Activated T-helper 2 cell treated with anti-CD3 and anti-CD28 coated beads, Interferon-gamma antibody, Interleukin-2, Interleukin-4, amounts not matched to agents 10 μg/mL and 5 μg/mL and 100 μg/mL, durations not matched to agents 14 hours and 24 hours and 36 hours (primary cell): ENCODE measurements around the gene SREK1IP1. TPM values are rescaled to one million over a fixed set of nuclear protein-coding genes. Genes with fewer than 3 reads are reported as not detected.
A peak's percentile ranks its signal among the peaks of the same experiment; 100 is the strongest.

Experiments
- DNase-seq: peaks from one replicate; pipeline ENCODE4 v3.0.0; 2021; ENCODE audit warnings: low spot score
- H3K27ac Mint-ChIP-seq: one replicate; pipeline ENCODE4 v1.8.0; 2021; ENCODE audit warnings: mixed read lengths
- H3K27me3 Mint-ChIP-seq: one replicate; pipeline ENCODE4 v1.8.0; 2021; ENCODE audit warnings: low read depth, mixed read lengths
- H3K36me3 Mint-ChIP-seq: one replicate; pipeline ENCODE4 v1.8.0; 2021; ENCODE audit warnings: low read depth, mixed read lengths
- H3K4me1 Mint-ChIP-seq: one replicate; pipeline ENCODE4 v1.8.0; 2021; ENCODE audit warnings: low read depth, mixed read lengths
- H3K4me3 Mint-ChIP-seq: one replicate; pipeline ENCODE4 v1.8.0; 2021; ENCODE audit warnings: low read depth, mild to moderate bottlenecking, moderate library complexity, mixed read lengths
- H3K9me3 Mint-ChIP-seq: one replicate; pipeline ENCODE4 v1.8.0; 2021; ENCODE audit warnings: mixed read lengths
- intact Hi-C: fragments of 100-400 bp; cut with micrococcal nuclease; formaldehyde crosslinking; loops from one replicate; pipeline ENCODE4 v1.15.1; 2023
- total RNA-seq: library from RNA; stranded (reverse); gene quantifications from 2 replicates; pipeline ENCODE4 v1.2.3, GENCODE V29; 2022

The SREK1IP1 gene
- total RNA-seq, 1 donor from 2014 or later, result 30.9 TPM

DNA sequence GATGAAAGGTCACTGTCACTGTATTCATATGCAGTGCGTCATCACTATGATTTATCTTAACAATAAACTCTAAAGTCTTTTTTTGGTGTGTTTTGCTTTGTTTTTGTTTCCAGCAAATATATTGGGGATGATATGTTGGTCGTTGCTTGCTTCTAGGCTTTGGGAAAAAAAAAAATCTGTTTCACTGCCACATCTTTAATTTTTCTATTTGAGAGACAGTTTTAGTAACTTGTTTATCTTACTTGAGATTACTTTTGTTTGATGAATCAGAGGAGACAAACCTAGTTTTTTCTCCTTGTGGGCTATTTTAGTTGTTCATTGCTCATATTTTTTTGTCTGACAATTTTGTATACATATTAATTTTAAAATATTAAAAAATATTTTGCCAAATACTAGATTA, 19.7 kb upstream of the SREK1IP1 start:
- DNase-seq, result no peak
- Mint-ChIP-seq H3K9me3 (no peaks in the 10 kb centered on the region), H3K27ac (no peak overlapping the region), H3K36me3 (peaks cover 24% of the 10 kb centered on the region), H3K4me3 (no peak overlapping the region), H3K27me3 (no peaks in the 10 kb centered on the region), H3K4me1 (peaks cover 10% of the 10 kb centered on the region)
- intact Hi-C loops, result no loop called here

DNA sequence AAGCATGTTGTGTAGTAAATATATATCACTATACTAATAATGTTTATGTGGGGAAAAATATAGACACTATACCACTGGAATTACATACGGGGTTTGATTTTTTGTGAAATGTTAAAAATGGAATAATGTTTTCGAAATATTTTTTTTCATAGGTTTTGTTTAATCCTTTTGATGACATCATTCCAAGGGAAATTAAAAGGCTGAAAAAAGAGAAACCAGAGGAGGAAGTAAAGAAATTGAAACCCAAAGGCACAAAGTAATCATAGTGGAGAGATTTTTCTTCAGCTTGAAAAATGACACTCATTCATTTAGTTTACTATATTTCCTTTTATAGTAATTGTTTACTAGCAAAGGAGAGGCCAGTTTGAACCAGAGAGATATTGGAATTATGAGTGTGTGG, 17.9 kb upstream of the SREK1IP1 start:
- no peak overlapping the region for H3K4me3 Mint-ChIP-seq
- peaks cover 24% of the 10 kb centered on the region for H3K36me3 Mint-ChIP-seq
- H3K27me3 Mint-ChIP-seq, result no peaks in the 10 kb centered on the region
- no peak overlapping the region for H3K27ac Mint-ChIP-seq
- intact Hi-C loops, result no loop called here
- no peak for DNase-seq
- H3K9me3 Mint-ChIP-seq, result no peaks in the 10 kb centered on the region
- H3K4me1 Mint-ChIP-seq, result peaks cover 10% of the 10 kb centered on the region

DNA sequence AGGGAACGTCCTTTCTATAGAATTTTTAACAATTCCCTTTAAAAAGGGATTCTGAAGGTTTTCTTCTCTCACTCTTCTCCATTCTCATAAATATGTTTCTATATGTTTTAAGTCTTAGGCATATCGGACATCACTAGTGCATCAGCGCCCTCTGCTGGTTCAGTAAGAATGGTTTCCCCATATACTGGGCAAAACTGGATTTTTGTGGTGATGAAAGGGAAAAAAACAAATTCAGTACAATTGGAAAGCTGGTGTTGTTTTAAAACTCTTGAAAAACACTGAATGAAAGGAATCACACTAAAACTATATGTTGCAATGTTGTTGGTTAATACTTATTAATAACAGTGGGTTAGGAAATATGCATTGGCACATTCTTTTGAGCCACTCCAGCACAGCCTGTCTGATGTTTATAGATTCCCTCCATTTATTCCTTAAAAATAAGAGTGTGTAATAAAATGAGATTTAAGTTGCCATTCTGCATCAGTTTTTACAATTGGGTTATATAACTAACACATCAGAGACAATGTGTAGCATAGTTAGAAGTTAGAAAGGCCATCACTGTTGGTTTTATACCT, 16.0 kb upstream of the SREK1IP1 start:
- peak; percentile 42 for DNase-seq
- no peak overlapping the region for H3K4me3 Mint-ChIP-seq
- no peak overlapping the region for H3K27ac Mint-ChIP-seq
- H3K36me3 Mint-ChIP-seq, result peaks cover 22% of the 10 kb centered on the region
- no peaks in the 10 kb centered on the region for H3K27me3 Mint-ChIP-seq
- no peaks in the 10 kb centered on the region for H3K9me3 Mint-ChIP-seq
- intact Hi-C loops, result loop anchor here (1.0 to 2.0 kb wide), 2 partner anchors 16 to 149 kb away; partner anchors contain the start of genes CWC27 and SREK1IP1
- H3K4me1 Mint-ChIP-seq, result peaks cover 5% of the 10 kb centered on the region

DNA sequence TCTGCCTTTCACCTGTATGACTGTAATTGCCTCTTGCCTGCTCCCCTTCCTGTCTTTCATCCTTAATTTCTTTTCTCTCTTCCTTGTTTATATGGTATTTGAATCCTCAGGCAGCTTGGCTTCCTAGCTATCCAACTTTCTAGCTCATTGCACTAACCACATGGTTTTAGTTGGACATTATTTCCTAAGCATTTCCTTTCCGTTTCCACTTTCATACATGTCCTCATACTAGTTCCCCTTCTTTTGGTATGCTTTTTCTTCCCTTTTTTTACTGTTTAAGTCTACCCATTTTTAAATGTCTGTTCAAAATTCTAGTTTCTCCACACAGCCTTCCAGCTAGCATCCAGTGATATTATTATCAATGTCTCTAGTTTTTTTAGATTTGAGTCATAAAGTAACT, 6.8 kb upstream of the SREK1IP1 start:
- Mint-ChIP-seq H3K27ac (no peak overlapping the region), H3K27me3 (no peaks in the 10 kb centered on the region), H3K9me3 (no peaks in the 10 kb centered on the region), H3K4me3 (no peak overlapping the region), H3K36me3 (peaks cover 22% of the 10 kb centered on the region), H3K4me1 (peaks cover 16% of the 10 kb centered on the region)
- no peak for DNase-seq
- intact Hi-C loops, result no loop called here

DNA sequence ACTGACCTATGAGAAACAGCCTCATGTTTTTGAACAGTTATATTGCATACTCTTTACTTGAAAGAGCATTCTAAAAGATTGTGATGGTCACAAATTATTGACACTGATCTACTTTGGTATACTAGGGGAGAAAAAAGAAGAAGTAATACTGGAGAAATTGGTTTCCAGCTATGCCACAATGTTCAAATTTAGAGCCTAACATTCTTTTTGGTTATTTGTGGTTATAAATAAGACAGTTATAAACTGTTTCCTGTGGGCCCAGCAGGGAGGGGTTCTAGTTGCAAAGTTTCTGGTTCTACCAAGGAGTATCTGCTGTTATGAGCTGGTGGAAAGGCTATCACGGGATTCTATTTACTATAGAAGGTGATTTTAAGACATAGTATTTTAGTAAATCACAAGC, 5.0 kb upstream of the SREK1IP1 start:
- intact Hi-C loops, result no loop called here
- H3K36me3 Mint-ChIP-seq, result peaks cover 18% of the 10 kb centered on the region
- no peak overlapping the region for H3K27ac Mint-ChIP-seq
- DNase-seq, result no peak
- no peaks in the 10 kb centered on the region for H3K27me3 Mint-ChIP-seq
- no peak overlapping the region for H3K4me3 Mint-ChIP-seq
- H3K9me3 Mint-ChIP-seq, result no peaks in the 10 kb centered on the region
- peaks cover 26% of the 10 kb centered on the region for H3K4me1 Mint-ChIP-seq

DNA sequence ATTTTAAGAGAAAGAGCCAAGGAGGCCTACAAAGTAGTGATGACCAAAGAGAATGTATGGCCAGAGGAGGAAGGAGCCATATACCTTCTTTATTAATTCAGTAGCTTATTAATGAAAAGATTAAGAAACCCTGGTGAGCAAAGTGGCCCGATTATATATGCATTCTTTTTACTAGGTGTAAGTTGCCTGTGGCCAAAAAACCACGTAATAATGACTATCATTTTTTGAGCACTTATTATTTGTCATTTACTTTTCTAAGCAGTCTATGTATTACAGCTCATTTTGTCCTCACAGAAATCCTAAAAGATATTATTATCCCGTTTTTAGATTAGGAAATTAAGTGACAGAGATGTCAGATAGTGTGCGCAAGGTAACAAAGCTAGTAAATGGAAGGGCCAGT, 3.2 kb upstream of the SREK1IP1 start:
- Mint-ChIP-seq H3K4me3 (no peak overlapping the region), H3K36me3 (peaks cover 21% of the 10 kb centered on the region), H3K9me3 (no peaks in the 10 kb centered on the region), H3K4me1 (peaks cover 35% of the 10 kb centered on the region), H3K27me3 (no peaks in the 10 kb centered on the region), H3K27ac (no peak overlapping the region)
- DNase-seq, result no peak
- intact Hi-C loops, result no loop called here

DNA sequence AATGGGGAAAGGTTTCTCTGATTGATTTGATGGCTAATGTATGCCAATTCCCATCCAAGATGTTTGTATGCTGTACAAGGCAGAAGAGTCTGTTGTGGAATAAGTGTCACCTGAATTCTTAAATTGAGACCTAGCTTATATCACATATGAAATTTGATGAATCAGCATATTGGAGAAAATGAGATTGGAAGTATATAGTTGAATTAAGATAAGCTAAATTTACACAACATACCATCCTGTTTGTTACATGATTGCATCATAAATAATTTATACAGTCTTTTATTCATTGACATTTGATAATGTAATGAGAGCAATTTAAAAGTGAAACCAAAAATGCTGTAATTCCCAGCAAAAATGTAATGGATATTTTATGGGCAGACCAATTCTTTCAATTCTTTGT, 1.4 kb upstream of the SREK1IP1 start:
- no peaks in the 10 kb centered on the region for H3K27me3 Mint-ChIP-seq
- intact Hi-C loops, result loop anchor here (2.0 to 5.0 kb wide), 4 partner anchors 15 to 855 kb away; partner anchors contain the start of genes ADAMTS6, CENPK, PPWD1 and SHLD3
- no peaks in the 10 kb centered on the region for H3K9me3 Mint-ChIP-seq
- peak overlapping the region; percentile 98 for H3K4me3 Mint-ChIP-seq
- DNase-seq, result no peak
- H3K4me1 Mint-ChIP-seq, result peaks cover 44% of the 10 kb centered on the region
- peak overlapping the region; percentile 96 for H3K27ac Mint-ChIP-seq
- H3K36me3 Mint-ChIP-seq, result peaks cover 14% of the 10 kb centered on the region

DNA sequence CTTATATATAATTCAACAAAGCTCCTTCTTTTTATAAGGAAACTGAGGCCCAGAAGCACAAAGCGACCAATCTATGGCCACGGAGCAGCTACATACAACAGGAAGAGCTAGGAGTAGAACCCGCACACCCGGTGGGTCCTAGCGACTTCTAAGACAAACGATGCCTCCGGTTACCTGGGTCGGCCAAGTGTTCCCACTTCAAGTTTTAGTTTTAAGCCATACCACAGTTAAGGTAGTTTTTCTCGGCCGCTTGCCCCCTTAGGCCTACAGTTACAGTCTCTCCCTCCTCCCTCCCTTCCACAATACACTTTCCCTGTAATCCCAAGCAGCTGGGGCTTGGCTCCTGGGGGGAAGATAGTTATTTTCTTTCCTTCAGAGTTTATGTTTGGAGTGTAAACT, 533 bp downstream of the SREK1IP1 start:
- Mint-ChIP-seq H3K27ac (peak overlapping the region; percentile 96), H3K27me3 (no peaks in the 10 kb centered on the region), H3K36me3 (peaks cover 22% of the 10 kb centered on the region), H3K4me3 (peak overlapping the region; percentile 98), H3K4me1 (peaks cover 40% of the 10 kb centered on the region), H3K9me3 (no peaks in the 10 kb centered on the region)
- intact Hi-C loops, result loop anchor here (1.0 to 5.0 kb wide), 5 partner anchors 17 to 857 kb away; partner anchors contain the start of genes ADAMTS6, CENPK, PPWD1 and SHLD3
- DNase-seq, result no peak

DNA sequence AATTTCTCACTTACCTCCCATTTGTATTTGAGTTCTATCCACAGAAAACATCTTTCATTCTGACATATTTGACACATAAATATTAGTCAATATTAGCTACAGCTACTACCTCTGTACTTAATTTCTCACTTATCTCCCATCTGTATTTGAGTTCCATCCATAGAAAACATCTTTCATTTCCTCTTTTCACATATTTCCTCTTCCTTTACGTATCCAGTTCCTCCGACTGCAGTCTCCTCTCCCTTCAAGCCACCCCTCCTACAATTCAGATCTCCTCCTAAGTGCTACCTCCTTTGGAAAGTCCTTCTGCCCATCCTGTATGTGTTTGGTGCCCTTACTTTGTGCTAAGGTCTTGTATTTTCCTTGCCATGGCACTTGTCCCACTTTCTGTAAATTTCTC, 1.6 kb downstream of the SREK1IP1 start:
- H3K9me3 Mint-ChIP-seq, result no peaks in the 10 kb centered on the region
- no peaks in the 10 kb centered on the region for H3K27me3 Mint-ChIP-seq
- H3K4me3 Mint-ChIP-seq, result peak overlapping the region; percentile 98
- H3K36me3 Mint-ChIP-seq, result peaks cover 22% of the 10 kb centered on the region
- no peak for DNase-seq
- no peak overlapping the region for H3K27ac Mint-ChIP-seq
- H3K4me1 Mint-ChIP-seq, result peaks cover 40% of the 10 kb centered on the region
- intact Hi-C loops, result loop anchor here (5.0 kb wide), 2 partner anchors 715 to 795 kb away; partner anchors contain the start of genes ADAMTS6, CENPK and PPWD1

DNA sequence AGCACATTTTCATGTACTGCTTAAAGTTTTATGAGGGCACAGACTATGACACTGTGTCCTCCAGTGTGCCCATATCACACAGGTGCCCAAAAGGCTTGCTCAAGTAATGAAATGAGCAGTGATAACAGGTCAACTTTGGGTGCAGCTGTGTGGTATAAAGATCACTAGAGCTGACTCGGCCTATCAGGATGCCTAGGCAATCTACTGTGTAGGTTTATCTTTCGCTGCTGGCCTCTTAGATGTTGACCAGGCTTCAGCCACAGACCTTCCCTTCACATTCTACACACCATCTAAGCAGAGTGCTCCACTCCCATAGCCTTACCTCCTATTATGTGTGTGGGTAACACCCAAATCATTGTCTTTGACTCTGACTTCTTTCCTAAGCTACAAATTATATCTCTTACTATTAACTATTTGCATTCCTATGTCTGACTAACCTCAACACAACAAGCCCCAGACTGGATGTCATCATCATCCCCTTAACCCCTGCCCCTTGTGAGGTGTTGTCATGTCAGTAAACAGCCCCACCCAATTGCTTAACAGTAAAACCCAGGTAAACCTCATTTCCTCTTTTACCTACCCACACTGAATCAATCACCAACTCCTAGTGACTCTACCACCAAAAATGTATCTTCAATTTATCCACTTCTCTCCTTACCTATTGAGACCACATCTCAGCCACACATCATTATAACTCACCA, 2.5 kb downstream of the SREK1IP1 start:
- Mint-ChIP-seq H3K27ac (peak overlapping the region; percentile 5), H3K27me3 (no peaks in the 10 kb centered on the region), H3K36me3 (peaks cover 23% of the 10 kb centered on the region), H3K9me3 (no peaks in the 10 kb centered on the region), H3K4me1 (peaks cover 36% of the 10 kb centered on the region), H3K4me3 (no peak overlapping the region)
- intact Hi-C loops, result loop anchor here (5.0 kb wide), 2 partner anchors 716 to 796 kb away; partner anchors contain the start of genes ADAMTS6, CENPK and PPWD1
- DNase-seq, result no peak

DNA sequence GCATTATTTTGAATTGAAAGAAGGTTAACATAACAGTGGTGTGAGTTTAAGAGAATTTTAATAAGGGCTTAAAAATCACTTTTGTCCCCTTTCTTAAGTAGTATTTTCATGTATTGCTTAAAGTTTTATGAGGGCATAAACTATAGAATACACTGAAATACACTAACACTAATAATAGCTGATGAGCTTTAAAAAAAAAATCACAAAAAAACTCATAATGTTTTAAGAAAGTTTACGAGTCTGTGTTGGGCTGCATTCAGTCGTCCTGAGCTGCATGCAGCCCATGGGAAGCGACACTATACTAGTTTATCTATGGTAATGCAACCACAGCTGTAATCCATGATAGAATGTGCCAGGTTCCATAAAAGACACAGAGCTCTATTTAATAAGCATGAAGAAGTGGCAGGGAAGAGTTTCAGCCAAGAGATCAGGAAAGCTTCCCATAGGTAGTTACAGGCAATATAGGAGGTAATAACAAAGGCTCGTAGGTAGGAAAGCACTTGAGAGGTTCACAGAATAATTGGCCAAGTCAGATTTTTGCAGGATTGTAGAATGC, 4.5 kb downstream of the SREK1IP1 start:
- Mint-ChIP-seq H3K27ac (no peak overlapping the region), H3K27me3 (no peaks in the 10 kb centered on the region), H3K36me3 (peaks cover 24% of the 10 kb centered on the region), H3K4me1 (peaks cover 31% of the 10 kb centered on the region), H3K9me3 (no peaks in the 10 kb centered on the region), H3K4me3 (no peak overlapping the region)
- intact Hi-C loops, result no loop called here
- DNase-seq, result no peak

DNA sequence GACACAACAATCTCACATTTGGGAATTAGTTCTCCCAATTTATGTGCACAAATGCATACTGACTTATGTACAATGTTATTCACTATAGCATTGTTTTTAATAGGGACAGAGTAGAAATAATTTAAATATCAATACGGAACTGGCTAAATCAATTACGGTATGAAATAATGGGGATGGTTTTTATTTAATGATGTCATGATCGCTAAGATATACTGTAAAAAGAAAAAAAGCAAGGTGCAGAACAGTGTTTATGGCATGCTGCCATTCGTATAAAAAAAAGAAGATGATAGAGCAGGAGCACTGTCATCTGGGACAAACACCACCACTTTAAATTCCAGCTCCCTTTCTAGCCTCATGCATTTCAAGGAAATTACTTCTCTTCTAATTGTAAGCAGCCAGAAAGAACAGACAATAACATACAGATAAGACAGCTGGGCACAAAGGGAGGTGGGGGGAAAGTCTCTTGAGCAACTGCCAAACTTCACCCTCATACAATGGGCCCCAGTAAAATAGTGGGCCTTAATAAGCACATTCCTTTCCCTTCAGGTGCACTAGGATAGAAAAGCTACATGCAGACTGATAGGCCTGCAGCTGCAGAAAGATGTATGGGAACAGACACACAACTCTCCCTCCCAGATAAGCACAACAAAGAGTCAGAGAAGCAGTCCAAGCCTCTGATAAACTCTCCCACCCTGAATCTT, 8.4 kb downstream of the SREK1IP1 start:
- H3K27me3 Mint-ChIP-seq, result no peaks in the 10 kb centered on the region
- no peak for DNase-seq
- H3K9me3 Mint-ChIP-seq, result no peaks in the 10 kb centered on the region
- no peak overlapping the region for H3K4me3 Mint-ChIP-seq
- peaks cover 12% of the 10 kb centered on the region for H3K4me1 Mint-ChIP-seq
- H3K27ac Mint-ChIP-seq, result no peak overlapping the region
- peaks cover 13% of the 10 kb centered on the region for H3K36me3 Mint-ChIP-seq
- intact Hi-C loops, result no loop called here
